WTC11 (cell line): Measurements from ENCODE around the gene COMMD4. TPM values are rescaled to one million over a fixed set of nuclear protein-coding genes. Genes with fewer than 3 reads are reported as not detected.
A peak's percentile ranks its signal among the peaks of the same experiment; 100 is the strongest.

ENCODE experiments used
- ATAC-seq: fragments of 200-7000 bp; cut with Tn5 transposase; 2 replicates; pipeline ENCODE4 v1.10.0; 2021; ENCODE audit warnings: mild to moderate bottlenecking, moderate library complexity
- CTCF ChIA-PET: fragments of 300-600 bp; sonication (Branson Sonifier 250); formaldehyde crosslinking; loops from one replicate; lab custom pipeline; 2021; ENCODE audit warnings: antibody characterized with exemption; lab: Charles Lee
- POLR2A ChIA-PET: fragments of 350-600 bp; sonication (Branson Sonifier 250); formaldehyde crosslinking; loops from one replicate; lab custom pipeline; 2021; ENCODE audit warnings: antibody characterized with exemption; lab: Charles Lee
- DNase-seq: peaks from one replicate; pipeline ENCODE4 v3.0.0; 2021; ENCODE audit warnings: low spot score
- H3K27ac Mint-ChIP-seq: 2 replicates; pipeline ENCODE4 v1.8.0; 2021; ENCODE audit warnings: mixed read lengths
- H3K27me3 Mint-ChIP-seq: 2 replicates; pipeline ENCODE4 v1.8.0; 2021; ENCODE audit warnings: low read depth, mild to moderate bottlenecking, moderate library complexity, mixed read lengths
- H3K36me3 Mint-ChIP-seq: 2 replicates; pipeline ENCODE4 v1.8.0; 2021; ENCODE audit warnings: mixed read lengths
- H3K4me1 Mint-ChIP-seq: 2 replicates; pipeline ENCODE4 v1.8.0; 2022; ENCODE audit warnings: mixed read lengths
- H3K4me3 Mint-ChIP-seq: 2 replicates; pipeline ENCODE4 v1.8.0; 2021; ENCODE audit warnings: mild to moderate bottlenecking, moderate library complexity, mixed read lengths
- H3K9me3 Mint-ChIP-seq: 2 replicates; pipeline ENCODE4 v1.8.0; 2021; ENCODE audit warnings: mixed read lengths
- ATF1 ChIP-seq: sonication (generic); formaldehyde crosslinking; IDR thresholded peaks from 2 replicates; pipeline ENCODE4 v1.8.1; 2023; ENCODE audit warnings: mild to moderate bottlenecking, moderate library complexity, missing genetic modification reagents
- CBFB ChIP-seq: sonication (generic); formaldehyde crosslinking; IDR thresholded peaks from 2 replicates; pipeline ENCODE4 v1.8.1; 2022; ENCODE audit warnings: mild to moderate bottlenecking, low read depth, missing genetic modification reagents
- JAZF1 ChIP-seq: fragments of 250-450 bp; sonication (Bioruptor Pico); IDR thresholded peaks from 2 replicates; pipeline ENCODE4 v1.9.0; 2021; ENCODE audit warnings: moderate library complexity, mild to moderate bottlenecking, inconsistent platforms
- JUN ChIP-seq: sonication (generic); formaldehyde crosslinking; IDR thresholded peaks from 2 replicates; pipeline ENCODE4 v1.8.0; 2023; ENCODE audit warnings: mild to moderate bottlenecking, missing genetic modification reagents
- NR1H2 ChIP-seq: sonication (generic); formaldehyde crosslinking; IDR thresholded peaks from 2 replicates; pipeline ENCODE4 v1.9.0; 2021; ENCODE audit warnings: mild to moderate bottlenecking, moderate library complexity, missing genetic modification reagents
- NR2C2 ChIP-seq: sonication (generic); formaldehyde crosslinking; IDR thresholded peaks from 2 replicates; pipeline ENCODE4 v1.8.0; 2022; ENCODE audit warnings: mild to moderate bottlenecking, missing genetic modification reagents
- RELA ChIP-seq: sonication (generic); formaldehyde crosslinking; IDR thresholded peaks from 2 replicates; pipeline ENCODE4 v1.8.1; 2022; ENCODE audit warnings: missing genetic modification reagents, mild to moderate bottlenecking, borderline replicate concordance
- SMAD4 ChIP-seq: sonication (generic); formaldehyde crosslinking; IDR thresholded peaks from 2 replicates; pipeline ENCODE4 v1.8.0; 2022; ENCODE audit warnings: mild to moderate bottlenecking, missing genetic modification reagents
- SP1 ChIP-seq: sonication (generic); formaldehyde crosslinking; conservative IDR thresholded peaks from 2 replicates; pipeline ENCODE4 v1.8.1; 2022; ENCODE audit warnings: missing genetic modification reagents
- TEAD1 ChIP-seq: sonication (generic); formaldehyde crosslinking; IDR thresholded peaks from 2 replicates; pipeline ENCODE4 v1.8.0; 2022; ENCODE audit warnings: mild to moderate bottlenecking, missing genetic modification reagents
- TEAD4 ChIP-seq: sonication (generic); formaldehyde crosslinking; IDR thresholded peaks from 2 replicates; pipeline ENCODE4 v1.8.0; 2022; ENCODE audit warnings: mild to moderate bottlenecking, missing genetic modification reagents
- ZNF138 ChIP-seq: sonication (generic); formaldehyde crosslinking; conservative IDR thresholded peaks from 2 replicates; pipeline ENCODE4 v1.8.1; 2022; ENCODE audit warnings: mild to moderate bottlenecking, moderate library complexity, missing genetic modification reagents
- ZNF232 ChIP-seq: sonication (generic); formaldehyde crosslinking; IDR thresholded peaks from 2 replicates; pipeline ENCODE4 v1.8.0; 2022; ENCODE audit warnings: mild to moderate bottlenecking, missing genetic modification reagents
- ZNF317 ChIP-seq: sonication (generic); formaldehyde crosslinking; IDR thresholded peaks from 2 replicates; pipeline ENCODE4 v1.8.1; 2023; ENCODE audit warnings: low read depth, mild to moderate bottlenecking, moderate library complexity, missing genetic modification reagents, borderline replicate concordance
- ZNF423 ChIP-seq: fragments of 250-450 bp; sonication (Bioruptor Pico); IDR thresholded peaks from 2 replicates; pipeline ENCODE4 v2.1.2; 2022; ENCODE audit warnings: mild to moderate bottlenecking, moderate library complexity
- total RNA-seq: library from RNA; stranded (reverse); gene quantifications from 3 replicates; pipeline ENCODE4 v1.2.3, GENCODE V29; 2021
- TF ChIP-seq, protein P1 (sequence below): sonication (generic); formaldehyde crosslinking; IDR thresholded peaks from 2 replicates; pipeline ENCODE4 v1.8.0; 2022; ENCODE audit warnings: mild to moderate bottlenecking, missing genetic modification reagents
- TF ChIP-seq, protein P2 (sequence below): sonication (generic); formaldehyde crosslinking; IDR thresholded peaks from 2 replicates; pipeline ENCODE4 v1.8.1; 2022; ENCODE audit warnings: low read depth, mild to moderate bottlenecking, moderate library complexity, missing genetic modification reagents, borderline replicate concordance
- TF ChIP-seq, protein P3 (sequence below): sonication (generic); formaldehyde crosslinking; IDR thresholded peaks from 2 replicates; pipeline ENCODE4 v1.8.0; 2023; ENCODE audit warnings: missing genetic modification reagents, mild to moderate bottlenecking, borderline replicate concordance
- TF ChIP-seq, protein P4 (sequence below): sonication (generic); formaldehyde crosslinking; IDR thresholded peaks from 2 replicates; pipeline ENCODE4 v1.8.0; 2023; ENCODE audit warnings: mild to moderate bottlenecking, missing genetic modification reagents
- TF ChIP-seq, protein P5 (sequence below): sonication (generic); formaldehyde crosslinking; IDR thresholded peaks from 2 replicates; pipeline ENCODE4 v1.8.1; 2023; ENCODE audit warnings: mild to moderate bottlenecking, missing genetic modification reagents, borderline replicate concordance

The COMMD4 gene
- total RNA-seq, 1 experiment from 2014 or later: 140 TPM

DNA sequence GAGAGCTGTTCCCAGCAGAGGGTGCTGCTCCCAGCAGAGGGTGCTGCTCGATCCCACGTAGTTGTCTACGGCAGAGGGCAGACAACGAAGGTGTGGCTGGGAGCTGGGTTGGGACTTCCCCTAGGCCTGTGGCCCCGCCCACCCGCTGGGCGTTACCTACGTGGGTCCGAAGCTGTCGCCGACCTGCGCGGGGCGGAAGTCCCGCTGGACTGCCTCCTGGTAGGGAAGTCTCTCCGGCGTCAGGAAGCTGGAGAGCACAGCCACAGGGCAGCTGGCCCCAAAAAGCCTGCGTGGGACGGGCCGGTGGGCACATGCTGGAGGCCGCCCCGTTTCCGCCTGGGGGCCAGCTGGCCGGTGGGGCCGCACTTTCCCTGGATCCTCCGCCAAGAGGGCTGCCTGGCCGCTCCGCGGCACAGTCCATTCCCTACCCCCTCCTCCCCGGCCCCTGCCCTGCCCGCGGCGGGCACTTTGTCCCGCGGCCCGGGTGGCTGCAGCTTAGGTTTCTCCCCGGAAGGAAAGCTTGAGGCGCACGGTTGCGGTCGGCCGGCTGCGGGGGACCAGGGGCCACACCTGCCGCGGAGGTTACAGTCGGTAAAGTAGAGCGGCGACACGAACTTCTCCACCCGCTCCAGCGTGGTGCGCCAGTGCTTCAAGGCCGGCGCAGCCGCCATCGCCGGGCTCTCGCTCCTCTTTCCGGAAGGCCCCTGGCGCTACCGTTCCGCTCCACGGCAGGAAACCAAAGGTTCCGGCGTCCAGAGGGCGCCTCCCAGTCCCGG, 32.2 kb downstream of the COMMD4 start, which contains the start of gene MAN2C1:
Gene MAN2C1, minus strand, starts transcription at position 695 of the 776 bp plus-strand sequence. Its CDS starts 24 bp downstream, at position 671.
- peak; percentile 95 for DNase-seq
- POLR2A ChIA-PET: interaction anchor here (0.5 to 3.1 kb wide), 16 partner anchors 14 to 466 kb away, joined by 3 to 33 read pairs (median 6); partner anchors contain the start of genes IMP3, NEIL1, PTPN9 and SIN3A
- no peaks in the 10 kb centered on the region for H3K27me3 Mint-ChIP-seq
- H3K27ac Mint-ChIP-seq: peak within 1 kb of the TSS; percentile 96
- H3K36me3 Mint-ChIP-seq: peaks cover 40% of the 10 kb centered on the region
- peak; percentile 90 for ATAC-seq
- CTCF ChIA-PET: interaction anchor here (0.6 to 2.3 kb wide), 62 partner anchors 9 to 475 kb away, joined by 3 to 40 read pairs (median 4); partner anchors contain the start of genes C15orf39, IMP3, NEIL1 and PPCDC
- no peaks in the 10 kb centered on the region for H3K9me3 Mint-ChIP-seq
- H3K4me1 Mint-ChIP-seq: peaks cover 18% of the 10 kb centered on the region
- H3K4me3 Mint-ChIP-seq: peak within 1 kb of the TSS; percentile 90
- TF ChIP-seq SP1 (CRISPR knock-in tag) (peak; percentile 86), ZNF423 (CRISPR knock-in tag) (no peak), SMAD4 (CRISPR knock-in tag) (no peak), ZNF138 (CRISPR knock-in tag) (0 out of 2 replicates have a peak, but pooled peaks have one; percentile 27), JUN (CRISPR knock-in tag) (peak; percentile 38; the same call in 1 of the 2 replicates), TEAD4 (no peak), ZNF232 (CRISPR knock-in tag) (no peak), JAZF1 (CRISPR knock-in tag) (no peak), CBFB (CRISPR knock-in tag) (0 out of 2 replicates have a peak, but pooled peaks have one; percentile 77), ZNF317 (no peak; the same call in 1 of the 2 replicates), RELA (CRISPR knock-in tag) (peak; percentile 70; the same call in 1 of the 2 replicates), NR1H2 (CRISPR knock-in tag) (peak; percentile 69), ATF1 (CRISPR knock-in tag) (peak; percentile 12; the same call in 1 of the 2 replicates), NR2C2 (CRISPR knock-in tag) (no peak), TEAD1 (CRISPR knock-in tag) (peak; percentile 16; the same call in 1 of the 2 replicates)
- TF ChIP-seq, protein P1, sequence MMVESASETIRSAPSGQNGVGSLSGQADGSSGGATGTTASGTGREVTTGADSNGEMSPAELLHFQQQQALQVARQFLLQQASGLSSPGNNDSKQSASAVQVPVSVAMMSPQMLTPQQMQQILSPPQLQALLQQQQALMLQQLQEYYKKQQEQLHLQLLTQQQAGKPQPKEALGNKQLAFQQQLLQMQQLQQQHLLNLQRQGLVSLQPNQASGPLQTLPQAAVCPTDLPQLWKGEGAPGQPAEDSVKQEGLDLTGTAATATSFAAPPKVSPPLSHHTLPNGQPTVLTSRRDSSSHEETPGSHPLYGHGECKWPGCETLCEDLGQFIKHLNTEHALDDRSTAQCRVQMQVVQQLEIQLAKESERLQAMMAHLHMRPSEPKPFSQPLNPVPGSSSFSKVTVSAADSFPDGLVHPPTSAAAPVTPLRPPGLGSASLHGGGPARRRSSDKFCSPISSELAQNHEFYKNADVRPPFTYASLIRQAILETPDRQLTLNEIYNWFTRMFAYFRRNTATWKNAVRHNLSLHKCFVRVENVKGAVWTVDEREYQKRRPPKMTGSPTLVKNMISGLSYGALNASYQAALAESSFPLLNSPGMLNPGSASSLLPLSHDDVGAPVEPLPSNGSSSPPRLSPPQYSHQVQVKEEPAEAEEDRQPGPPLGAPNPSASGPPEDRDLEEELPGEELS (CRISPR knock-in tag): peak; percentile 28; the same call in 1 of the 2 replicates
- TF ChIP-seq, protein P2, sequence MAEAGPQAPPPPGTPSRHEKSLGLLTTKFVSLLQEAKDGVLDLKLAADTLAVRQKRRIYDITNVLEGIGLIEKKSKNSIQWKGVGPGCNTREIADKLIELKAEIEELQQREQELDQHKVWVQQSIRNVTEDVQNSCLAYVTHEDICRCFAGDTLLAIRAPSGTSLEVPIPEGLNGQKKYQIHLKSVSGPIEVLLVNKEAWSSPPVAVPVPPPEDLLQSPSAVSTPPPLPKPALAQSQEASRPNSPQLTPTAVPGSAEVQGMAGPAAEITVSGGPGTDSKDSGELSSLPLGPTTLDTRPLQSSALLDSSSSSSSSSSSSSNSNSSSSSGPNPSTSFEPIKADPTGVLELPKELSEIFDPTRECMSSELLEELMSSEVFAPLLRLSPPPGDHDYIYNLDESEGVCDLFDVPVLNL: peak; percentile 15; the same call in 1 of the 2 replicates
- TF ChIP-seq, protein P3, sequence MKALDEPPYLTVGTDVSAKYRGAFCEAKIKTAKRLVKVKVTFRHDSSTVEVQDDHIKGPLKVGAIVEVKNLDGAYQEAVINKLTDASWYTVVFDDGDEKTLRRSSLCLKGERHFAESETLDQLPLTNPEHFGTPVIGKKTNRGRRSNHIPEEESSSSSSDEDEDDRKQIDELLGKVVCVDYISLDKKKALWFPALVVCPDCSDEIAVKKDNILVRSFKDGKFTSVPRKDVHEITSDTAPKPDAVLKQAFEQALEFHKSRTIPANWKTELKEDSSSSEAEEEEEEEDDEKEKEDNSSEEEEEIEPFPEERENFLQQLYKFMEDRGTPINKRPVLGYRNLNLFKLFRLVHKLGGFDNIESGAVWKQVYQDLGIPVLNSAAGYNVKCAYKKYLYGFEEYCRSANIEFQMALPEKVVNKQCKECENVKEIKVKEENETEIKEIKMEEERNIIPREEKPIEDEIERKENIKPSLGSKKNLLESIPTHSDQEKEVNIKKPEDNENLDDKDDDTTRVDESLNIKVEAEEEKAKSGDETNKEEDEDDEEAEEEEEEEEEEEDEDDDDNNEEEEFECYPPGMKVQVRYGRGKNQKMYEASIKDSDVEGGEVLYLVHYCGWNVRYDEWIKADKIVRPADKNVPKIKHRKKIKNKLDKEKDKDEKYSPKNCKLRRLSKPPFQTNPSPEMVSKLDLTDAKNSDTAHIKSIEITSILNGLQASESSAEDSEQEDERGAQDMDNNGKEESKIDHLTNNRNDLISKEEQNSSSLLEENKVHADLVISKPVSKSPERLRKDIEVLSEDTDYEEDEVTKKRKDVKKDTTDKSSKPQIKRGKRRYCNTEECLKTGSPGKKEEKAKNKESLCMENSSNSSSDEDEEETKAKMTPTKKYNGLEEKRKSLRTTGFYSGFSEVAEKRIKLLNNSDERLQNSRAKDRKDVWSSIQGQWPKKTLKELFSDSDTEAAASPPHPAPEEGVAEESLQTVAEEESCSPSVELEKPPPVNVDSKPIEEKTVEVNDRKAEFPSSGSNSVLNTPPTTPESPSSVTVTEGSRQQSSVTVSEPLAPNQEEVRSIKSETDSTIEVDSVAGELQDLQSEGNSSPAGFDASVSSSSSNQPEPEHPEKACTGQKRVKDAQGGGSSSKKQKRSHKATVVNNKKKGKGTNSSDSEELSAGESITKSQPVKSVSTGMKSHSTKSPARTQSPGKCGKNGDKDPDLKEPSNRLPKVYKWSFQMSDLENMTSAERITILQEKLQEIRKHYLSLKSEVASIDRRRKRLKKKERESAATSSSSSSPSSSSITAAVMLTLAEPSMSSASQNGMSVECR (CRISPR knock-in tag): peak; percentile 2; the same call in 1 of the 2 replicates
- TF ChIP-seq, protein P4, sequence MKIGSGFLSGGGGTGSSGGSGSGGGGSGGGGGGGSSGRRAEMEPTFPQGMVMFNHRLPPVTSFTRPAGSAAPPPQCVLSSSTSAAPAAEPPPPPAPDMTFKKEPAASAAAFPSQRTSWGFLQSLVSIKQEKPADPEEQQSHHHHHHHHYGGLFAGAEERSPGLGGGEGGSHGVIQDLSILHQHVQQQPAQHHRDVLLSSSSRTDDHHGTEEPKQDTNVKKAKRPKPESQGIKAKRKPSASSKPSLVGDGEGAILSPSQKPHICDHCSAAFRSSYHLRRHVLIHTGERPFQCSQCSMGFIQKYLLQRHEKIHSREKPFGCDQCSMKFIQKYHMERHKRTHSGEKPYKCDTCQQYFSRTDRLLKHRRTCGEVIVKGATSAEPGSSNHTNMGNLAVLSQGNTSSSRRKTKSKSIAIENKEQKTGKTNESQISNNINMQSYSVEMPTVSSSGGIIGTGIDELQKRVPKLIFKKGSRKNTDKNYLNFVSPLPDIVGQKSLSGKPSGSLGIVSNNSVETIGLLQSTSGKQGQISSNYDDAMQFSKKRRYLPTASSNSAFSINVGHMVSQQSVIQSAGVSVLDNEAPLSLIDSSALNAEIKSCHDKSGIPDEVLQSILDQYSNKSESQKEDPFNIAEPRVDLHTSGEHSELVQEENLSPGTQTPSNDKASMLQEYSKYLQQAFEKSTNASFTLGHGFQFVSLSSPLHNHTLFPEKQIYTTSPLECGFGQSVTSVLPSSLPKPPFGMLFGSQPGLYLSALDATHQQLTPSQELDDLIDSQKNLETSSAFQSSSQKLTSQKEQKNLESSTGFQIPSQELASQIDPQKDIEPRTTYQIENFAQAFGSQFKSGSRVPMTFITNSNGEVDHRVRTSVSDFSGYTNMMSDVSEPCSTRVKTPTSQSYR (CRISPR knock-in tag): peak; percentile 74; the same call in 1 of the 2 replicates
- TF ChIP-seq, protein P5, sequence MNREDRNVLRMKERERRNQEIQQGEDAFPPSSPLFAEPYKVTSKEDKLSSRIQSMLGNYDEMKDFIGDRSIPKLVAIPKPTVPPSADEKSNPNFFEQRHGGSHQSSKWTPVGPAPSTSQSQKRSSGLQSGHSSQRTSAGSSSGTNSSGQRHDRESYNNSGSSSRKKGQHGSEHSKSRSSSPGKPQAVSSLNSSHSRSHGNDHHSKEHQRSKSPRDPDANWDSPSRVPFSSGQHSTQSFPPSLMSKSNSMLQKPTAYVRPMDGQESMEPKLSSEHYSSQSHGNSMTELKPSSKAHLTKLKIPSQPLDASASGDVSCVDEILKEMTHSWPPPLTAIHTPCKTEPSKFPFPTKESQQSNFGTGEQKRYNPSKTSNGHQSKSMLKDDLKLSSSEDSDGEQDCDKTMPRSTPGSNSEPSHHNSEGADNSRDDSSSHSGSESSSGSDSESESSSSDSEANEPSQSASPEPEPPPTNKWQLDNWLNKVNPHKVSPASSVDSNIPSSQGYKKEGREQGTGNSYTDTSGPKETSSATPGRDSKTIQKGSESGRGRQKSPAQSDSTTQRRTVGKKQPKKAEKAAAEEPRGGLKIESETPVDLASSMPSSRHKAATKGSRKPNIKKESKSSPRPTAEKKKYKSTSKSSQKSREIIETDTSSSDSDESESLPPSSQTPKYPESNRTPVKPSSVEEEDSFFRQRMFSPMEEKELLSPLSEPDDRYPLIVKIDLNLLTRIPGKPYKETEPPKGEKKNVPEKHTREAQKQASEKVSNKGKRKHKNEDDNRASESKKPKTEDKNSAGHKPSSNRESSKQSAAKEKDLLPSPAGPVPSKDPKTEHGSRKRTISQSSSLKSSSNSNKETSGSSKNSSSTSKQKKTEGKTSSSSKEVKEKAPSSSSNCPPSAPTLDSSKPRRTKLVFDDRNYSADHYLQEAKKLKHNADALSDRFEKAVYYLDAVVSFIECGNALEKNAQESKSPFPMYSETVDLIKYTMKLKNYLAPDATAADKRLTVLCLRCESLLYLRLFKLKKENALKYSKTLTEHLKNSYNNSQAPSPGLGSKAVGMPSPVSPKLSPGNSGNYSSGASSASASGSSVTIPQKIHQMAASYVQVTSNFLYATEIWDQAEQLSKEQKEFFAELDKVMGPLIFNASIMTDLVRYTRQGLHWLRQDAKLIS (CRISPR knock-in tag): no peak
